Gastrocnemius medialis (tissue), 4 donors: Measurements from ENCODE around the gene PHF8. TPM values are rescaled to one million over a fixed set of nuclear protein-coding genes. Genes with fewer than 3 reads are reported as not detected.

ENCODE experiments used
- ATAC-seq, 2 donors: fragments of 150-250 bp; one replicate each; pipeline ENCODE4 v1.9.1; 2016
- DNase-seq, 2 donors: peaks; one replicate each; pipeline ENCODE4 v3.0.0-alpha.2; 2019
- H3K27ac ChIP-seq, 4 donors: fragments of 200-600 bp; sonication (generic); 1 replicate in 1 of 4; 2 replicates in 3 of 4; pipeline ENCODE4 v1.5.1; 2016 to 2018; ENCODE audit warnings: mild to moderate bottlenecking in 2 of 4, moderate library complexity in 1 of 4
- H3K27me3 ChIP-seq, 3 donors: fragments of 200-600 bp; sonication (generic) in 2 of 3; 1 replicate in 1 of 3; 2 replicates in 2 of 3; pipeline versions ENCODE4 v1.5.1 to v1.6.0; 2016 to 2019; ENCODE audit warnings: mild to moderate bottlenecking in 1 of 3, moderate library complexity in 1 of 3
- H3K36me3 ChIP-seq, 2 donors: fragments of 200-600 bp; sonication (generic) in 1 of 2; one replicate each; pipeline ENCODE4 v1.5.1; 2017 to 2018
- H3K4me1 ChIP-seq, 2 donors: fragments of 200-600 bp; sonication (generic) in 1 of 2; one replicate each; pipeline ENCODE4 v1.5.1; 2016 to 2017; ENCODE audit warnings: mild to moderate bottlenecking in 2 of 2
- H3K4me3 ChIP-seq, 4 donors: fragments of 200-600 bp; sonication (generic) in 3 of 4; 1 replicate in 1 of 4; 2 replicates in 3 of 4; pipeline ENCODE4 v1.5.1; 2016 to 2019; ENCODE audit warnings: mild to moderate bottlenecking in 2 of 4
- H3K9me3 ChIP-seq, 3 donors: fragments of 200-600 bp; sonication (generic) in 2 of 3; 1 replicate in 1 of 3; 2 replicates in 2 of 3; pipeline ENCODE4 v1.5.1; 2016 to 2019
- CTCF ChIP-seq, 5 experiments: fragments of 450-650 bp in 3 of 5; fragments of 200-600 bp in 2 of 5; sonication (generic) in 2 of 5; IDR thresholded peaks in 4 of 5; conservative IDR thresholded peaks in 1 of 5; 1 replicate in 4 of 5; 2 replicates in 1 of 5; pipeline ENCODE4 v1.5.1; 2016 to 2019; ENCODE audit warnings: antibody characterized with exemption in 5 of 5, mild to moderate bottlenecking in 3 of 5, moderate library complexity in 3 of 5
- POLR2A ChIP-seq, 2 donors: fragments of 450-650 bp; IDR thresholded peaks; one replicate each; pipeline ENCODE4 v1.6.1; 2017; ENCODE audit warnings: antibody characterized with exemption in 2 of 2, mild to moderate bottlenecking in 2 of 2, moderate library complexity in 2 of 2
- in situ Hi-C, 4 donors: fragments of 200-750 bp; cut with MboI; loops; one replicate each; pipeline versions ENCODE4 v1.15.0 to v1.8.0; 2017; ENCODE audit warnings: low sequenced_read_pairs in 4 of 4
- intact Hi-C: fragments of 100-400 bp; cut with DNase I; formaldehyde crosslinking; loops from one replicate; pipeline ENCODE4 v1.15.1; 2023; ENCODE audit warnings: low total_unique reads
- total RNA-seq, 4 donors: library from RNA; depleted of rRNA; stranded (reverse); fragments of >200 nt; gene quantifications; one replicate each; pipeline versions ENCODE4 v1.1.0 to v1.2.3, GENCODE V29; 2016

Gene PHF8
- total RNA-seq, 4 donors from 2014 or later: 7.2 to 22.5 (median 13.9) TPM

GRCh38 chrX:54043056-54043455 is 1.2 kb downstream of the PHF8 start:
- intact Hi-C loops (loop anchor here (5.0 to 10.0 kb wide), 2 partner anchors 592 to 1119 kb away; no protein-coding TSS in a partner anchor), in situ Hi-C loops (loop anchor here in 3 of 4 donors (10.0 to 25.0 kb wide), 2 partner anchors 132 to 494 kb away; partner anchors contain the start of gene GNL3L (in 2 of the 3))
- ATAC-seq (no peak), DNase-seq (no peak)
- Histone ChIP-seq H3K4me1 (no peaks in the 10 kb centered on the region), H3K4me3 (peak overlapping the region; percentile 70 to 96 (median 78)), H3K9me3 (no peaks in the 10 kb centered on the region), H3K27ac (peak overlapping the region; percentile 90 to 96 (median 94)), H3K27me3 (no peaks in the 10 kb centered on the region), H3K36me3 (peaks cover 0 to 14% of the 10 kb centered on the region in 2 donors)
- TF ChIP-seq POLR2A (IDR thresholded peaks at IDR 0.05) (no peak), CTCF (IDR thresholded peaks at IDR 0.05 in 4 of 5, conservative IDR thresholded peaks at IDR 0.05 in 1 of 5) (no peak)

- peak overlapping the region; percentile 90 to 96 (median 94) for H3K27ac ChIP-seq
- in situ Hi-C loops: loop anchor here in 3 of 4 donors (10.0 to 25.0 kb wide), 2 partner anchors 132 to 495 kb away; partner anchors contain the start of gene GNL3L (in 2 of the 3)
Measured at GRCh38 chrX:54042609-54043021, 1.7 kb downstream of the PHF8 start.

DNA sequence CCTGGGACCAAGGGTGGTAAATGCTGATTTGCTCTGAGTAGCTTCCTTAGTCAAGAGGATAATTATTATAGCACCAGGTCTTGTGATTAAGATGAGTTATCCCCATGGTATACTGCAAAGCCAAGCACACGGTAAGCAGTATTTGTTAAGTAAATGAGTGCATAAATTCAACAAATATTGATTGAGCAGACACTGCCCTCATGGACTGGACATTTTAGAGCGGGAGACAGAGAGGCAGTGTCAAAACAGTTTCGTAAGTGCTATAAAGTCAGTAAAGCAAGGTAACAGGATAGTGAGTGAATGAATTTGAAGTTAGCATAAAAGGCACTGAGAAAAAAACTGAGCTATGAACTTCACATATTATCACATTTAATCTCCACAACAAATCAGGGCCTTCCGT is 13.9 kb downstream of the PHF8 start:
- no peaks in the 10 kb centered on the region for H3K9me3 ChIP-seq
- in situ Hi-C loops: loop anchor here in 2 of 4 donors (25.0 kb wide), 1 partner anchor 507 kb away; the partner anchor contains the start of gene GNL3L (in 2 of the 2)
- H3K36me3 ChIP-seq: peaks cover 0 to 17% of the 10 kb centered on the region in 2 donors

More at GRCh38 chrX:54042609-54043021, 1.7 kb downstream of the PHF8 start:
- no peak for ATAC-seq
- Histone ChIP-seq H3K4me1 (no peaks in the 10 kb centered on the region), H3K4me3 (peak overlapping the region; percentile 70 to 96 (median 78)), H3K36me3 (peaks cover 0 to 14% of the 10 kb centered on the region in 2 donors), H3K9me3 (no peaks in the 10 kb centered on the region), H3K27me3 (no peaks in the 10 kb centered on the region)
- intact Hi-C loops: loop anchor here (5.0 to 10.0 kb wide), 2 partner anchors 592 to 1120 kb away; no protein-coding TSS in a partner anchor
- peak; percentile 3 to 25 for DNase-seq
- TF ChIP-seq POLR2A (IDR thresholded peaks at IDR 0.05): no peak
- peak in 2 of 5 experiments; percentile 22 to 36 for TF ChIP-seq CTCF (IDR thresholded peaks at IDR 0.05 in 4 of 5, conservative IDR thresholded peaks at IDR 0.05 in 1 of 5)

GRCh38 chrX:54029529-54030143 is 14.6 kb downstream of the PHF8 start:
- H3K4me3 ChIP-seq: no peak overlapping the region
- ATAC-seq: no peak
- no peaks in the 10 kb centered on the region for H3K9me3 ChIP-seq
- peaks cover 0 to 17% of the 10 kb centered on the region in 2 donors for H3K36me3 ChIP-seq
- in situ Hi-C loops (loop anchor here in 2 of 4 donors (25.0 kb wide), 1 partner anchor 508 kb away; the partner anchor contains the start of gene GNL3L (in 2 of the 2)), intact Hi-C loops (no loop called here)
- TF ChIP-seq POLR2A (IDR thresholded peaks at IDR 0.05): no peak
- TF ChIP-seq CTCF (IDR thresholded peaks at IDR 0.05 in 4 of 5, conservative IDR thresholded peaks at IDR 0.05 in 1 of 5): no peak
- H3K27me3 ChIP-seq: no peaks in the 10 kb centered on the region
- H3K27ac ChIP-seq: no peak overlapping the region
- peak in 1 of 2 donors; percentile 22 for DNase-seq
- H3K4me1 ChIP-seq: no peaks in the 10 kb centered on the region

More for the DNA sequence above, 13.9 kb downstream of the PHF8 start:
- Histone ChIP-seq H3K4me1 (no peaks in the 10 kb centered on the region), H3K4me3 (no peak overlapping the region), H3K27ac (no peak overlapping the region), H3K27me3 (no peaks in the 10 kb centered on the region)
- TF ChIP-seq CTCF (IDR thresholded peaks at IDR 0.05 in 4 of 5, conservative IDR thresholded peaks at IDR 0.05 in 1 of 5) (no peak), POLR2A (IDR thresholded peaks at IDR 0.05) (no peak)
- no peak for ATAC-seq
- DNase-seq: no peak
- intact Hi-C loops: no loop called here
